Left ventricle myocardium superior (tissue), 1 donor: ENCODE data around the gene VPS37D. TPM values are rescaled to one million over a fixed set of nuclear protein-coding genes. Genes with fewer than 3 reads are reported as not detected.
"Not testable (repeated sequence)": the region's sequence is repeated elsewhere in the genome, so short reads cannot be mapped to it uniquely, and the experiment has no call there.

ENCODE experiments used
- ATAC-seq: fragments of 200-7000 bp; cut with Tn5 transposase; one replicate; pipeline ENCODE4 v1.9.1; 2020; ENCODE audit warnings: mild to moderate bottlenecking, moderate library complexity
- DNase-seq: peaks from one replicate; pipeline ENCODE4 v3.0.0-alpha.2; 2020
- intact Hi-C: fragments of 100-400 bp; cut with micrococcal nuclease; formaldehyde crosslinking; loops from one replicate; pipeline ENCODE4 v1.11.0; 2022
- long read RNA-seq: library from polyadenylated mRNA; unstranded; transcript quantifications from one replicate; pipeline ENCODE4 v2.0.0, GENCODE V29; 2021
- total RNA-seq: library from RNA; stranded (reverse); fragmentation: NEBNext Ultra II Directional; extraction: Animal tissue kit (Norgen Biotek cat#: 25700); gene quantifications from one replicate; pipeline ENCODE4 v1.2.1, GENCODE V29; 2021
- donor health status: DM: no; HTN: yes; CAD: no; lungs with severe emphysema.

Gene VPS37D
- 3.3 TPM for total RNA-seq
- long read RNA-seq, partial matches to known transcripts, result 0 of 6 reads
- long read RNA-seq, other reads (novel, unspliced or antisense), result 2 of 6 reads

- DNase-seq (peak; percentile 97), ATAC-seq (peak; percentile 97)
- intact Hi-C loops, result loop anchor here (10.0 kb wide), 1 partner anchor 63 kb away; no protein-coding TSS in a partner anchor
Observed at GRCh38 chr7:73667344-73668102, at the start of gene VPS37D. TSS of gene VPS37D (plus strand) at chr7:73667831. CDS start at chr7:73667959, 128 bp downstream.

- DNase-seq (no peak), ATAC-seq (no peak)
- intact Hi-C loops, result no loop called here
Observed at GRCh38 chr7:73618538-73618937, 49.1 kb upstream of the VPS37D start.

- intact Hi-C loops, DNase-seq, ATAC-seq: not testable (repeated sequence)
Observed at GRCh38 chr7:73619394-73619793, 48.2 kb upstream of the VPS37D start.

GRCh38 chr7:73621168-73622063 is 46.2 kb upstream of the VPS37D start:
- no peak for DNase-seq
- intact Hi-C loops, result no loop called here
- no peak for ATAC-seq

GRCh38 chr7:73622527-73622908 is 45.1 kb upstream of the VPS37D start:
- intact Hi-C loops, result no loop called here
- DNase-seq (no peak), ATAC-seq (no peak)

GRCh38 chr7:73622909-73623797 is 44.5 kb upstream of the VPS37D start:
- ATAC-seq (peak; percentile 59), DNase-seq (peak; percentile 73)
- intact Hi-C loops, result no loop called here

- peak; percentile 96 for ATAC-seq
- intact Hi-C loops, result no loop called here
- peak; percentile 87 for DNase-seq
Observed at GRCh38 chr7:73623798-73624668, 43.6 kb upstream of the VPS37D start, which contains the start of gene MLXIPL. TSS of gene MLXIPL (minus strand) at chr7:73624522. CDS start at chr7:73624492, 30 bp downstream.

GRCh38 chr7:73624669-73625001 is 43.0 kb upstream of the VPS37D start:
- intact Hi-C loops, result no loop called here
- ATAC-seq (no peak), DNase-seq (no peak)

GRCh38 chr7:73625276-73625675 is 42.4 kb upstream of the VPS37D start:
- intact Hi-C loops, result no loop called here
- ATAC-seq (no peak), DNase-seq (no peak)

GRCh38 chr7:73626814-73627213 is 40.8 kb upstream of the VPS37D start:
- intact Hi-C loops, result no loop called here
- ATAC-seq, result no peak

GRCh38 chr7:73628504-73628903 is 39.1 kb upstream of the VPS37D start:
- ATAC-seq (no peak), DNase-seq (no peak)
- intact Hi-C loops, result no loop called here

More at GRCh38 chr7:73626814-73627213, 40.8 kb upstream of the VPS37D start:
- DNase-seq, result no peak

GRCh38 chr7:73631558-73631957 is 36.1 kb upstream of the VPS37D start:
- ATAC-seq, result no peak

GRCh38 chr7:73633323-73633722 is 34.3 kb upstream of the VPS37D start:
- DNase-seq (no peak), ATAC-seq (no peak)
- intact Hi-C loops, result no loop called here

More at GRCh38 chr7:73631558-73631957, 36.1 kb upstream of the VPS37D start:
- no peak for DNase-seq
- intact Hi-C loops, result no loop called here

- ATAC-seq (no peak), DNase-seq (no peak)
- intact Hi-C loops, result no loop called here
Observed at GRCh38 chr7:73633844-73634243, 33.8 kb upstream of the VPS37D start.

- intact Hi-C loops, result no loop called here
- ATAC-seq (no peak), DNase-seq (no peak)
Observed at GRCh38 chr7:73635428-73636200, 32.0 kb upstream of the VPS37D start.

- DNase-seq, result no peak
- intact Hi-C loops, result no loop called here
- ATAC-seq, result no peak
Observed at GRCh38 chr7:73638911-73639310, 28.7 kb upstream of the VPS37D start.

GRCh38 chr7:73642834-73643233 is 24.8 kb upstream of the VPS37D start:
- no peak for ATAC-seq
- DNase-seq, result no peak
- intact Hi-C loops, result no loop called here
